HG02938 (cell line): ENCODE data around the gene PDE9A.

Source experiments
- ATAC-seq: cut with Tn5 transposase; IDR thresholded peaks from one replicate; pipeline ENCODE4 v1.9.1; 2021; ENCODE audit warnings: mild to moderate bottlenecking, moderate library complexity; ENCODE audit not compliant: unreplicated experiment

Gene PDE9A

GRCh38 chr21:42670058-42670880 is 16.8 kb downstream of the PDE9A start:
- no peak for ATAC-seq

- ATAC-seq, result no peak
Measured at GRCh38 chr21:42670884-42671283, 17.5 kb downstream of the PDE9A start.

- no peak for ATAC-seq
Measured at GRCh38 chr21:42671778-42672593, 18.6 kb downstream of the PDE9A start.

GRCh38 chr21:42672699-42673458 is 19.5 kb downstream of the PDE9A start:
- no peak for ATAC-seq

GRCh38 chr21:42673633-42674328 is 20.4 kb downstream of the PDE9A start:
- no peak for ATAC-seq

- no peak for ATAC-seq
Measured at GRCh38 chr21:42674351-42674940, 21.0 kb downstream of the PDE9A start.

- no peak for ATAC-seq
Measured at GRCh38 chr21:42675403-42675802, 22.0 kb downstream of the PDE9A start.

- no peak for ATAC-seq
Measured at GRCh38 chr21:42676808-42677207, 23.4 kb downstream of the PDE9A start.

GRCh38 chr21:42677339-42678321 is 24.2 kb downstream of the PDE9A start:
- no peak for ATAC-seq

GRCh38 chr21:42678618-42679295 is 25.3 kb downstream of the PDE9A start:
- no peak for ATAC-seq

- no peak for ATAC-seq
Measured at GRCh38 chr21:42679319-42680057, 26.1 kb downstream of the PDE9A start.

GRCh38 chr21:42680058-42680330 is 26.6 kb downstream of the PDE9A start:
- no peak for ATAC-seq

- no peak for ATAC-seq
Measured at GRCh38 chr21:42680429-42680828, 27.0 kb downstream of the PDE9A start.

GRCh38 chr21:42681296-42682206 is 28.1 kb downstream of the PDE9A start:
- ATAC-seq, result no peak

- no peak for ATAC-seq
Measured at GRCh38 chr21:42682661-42683210, 29.3 kb downstream of the PDE9A start.

- ATAC-seq, result no peak
Measured at GRCh38 chr21:42683371-42684108, 30.1 kb downstream of the PDE9A start.
